ENCODE data around the gene FLT4. TPM values are rescaled to one million over a fixed set of nuclear protein-coding genes. Genes with fewer than 3 reads are reported as not detected.

Gene FLT4
- total RNA-seq, 2 experiments from 2014 or later = not detected

- Histone ChIP-seq H2AFZ (ENCODE audit: low read length) (no peak overlapping the region), H3K9me2 (ENCODE audit: insufficient read depth, low read length) (no peaks in the 10 kb centered on the region), H4K20me1 (ENCODE audit: insufficient read depth, low read length) (no peaks in the 10 kb centered on the region), H3K36me3 (ENCODE audit: insufficient read depth, low read length) (no peaks in the 10 kb centered on the region), H3K9me3 (ENCODE audit: low read length) (no peaks in the 10 kb centered on the region), H3K27ac (ENCODE audit: low read depth, low read length, poor library complexity, severe bottlenecking) (no peak overlapping the region), H3K4me3 (ENCODE audit: low read depth, low read length, poor library complexity, severe bottlenecking) (no peak overlapping the region), H3K4me1 (ENCODE audit: insufficient read depth, low read length, poor library complexity, severe bottlenecking) (no peaks in the 10 kb centered on the region), H3K79me2 (ENCODE audit: insufficient read depth, low read depth, low read length) (no peaks in the 10 kb centered on the region), H3K4me2 (ENCODE audit: low read length) (no peak overlapping the region)
- intact Hi-C loops (cut with micrococcal nuclease; ENCODE audit: unreplicated experiment) = no loop called here
- TF ChIP-seq EZH2phosphoT487 (IDR thresholded peaks at IDR 0.05; ENCODE audit: borderline replicate concordance, low read depth, low read length) = no peak
- no peak for TF ChIP-seq CTCF (conservative IDR thresholded peaks at IDR 0.05; ENCODE audit: low read length)
- DNase-seq (ENCODE audit: low spot score) = no peak
- CTCF ChIA-PET (ENCODE audit: unreplicated experiment) = no interaction called here
- POLR2A ChIA-PET = no interaction called here
- no TSS peak for BruUV-seq (replicated peaks)
These were observed 54.9 kb downstream of the FLT4 start for GRCh38 chr5:180594311-180595045.

- H3K4me1 ChIP-seq (ENCODE audit: insufficient read depth, low read length, poor library complexity, severe bottlenecking) = no peaks in the 10 kb centered on the region
- H3K79me2 ChIP-seq (ENCODE audit: insufficient read depth, low read depth, low read length) = no peaks in the 10 kb centered on the region
- intact Hi-C loops (cut with micrococcal nuclease; ENCODE audit: unreplicated experiment) = no loop called here
- no peaks in the 10 kb centered on the region for H3K9me2 ChIP-seq (ENCODE audit: insufficient read depth, low read length)
- H4K20me1 ChIP-seq (ENCODE audit: insufficient read depth, low read length) = no peaks in the 10 kb centered on the region
- no peak overlapping the region for H2AFZ ChIP-seq (ENCODE audit: low read length)
- no peak overlapping the region for H3K4me2 ChIP-seq (ENCODE audit: low read length)
- CTCF ChIA-PET (ENCODE audit: unreplicated experiment) = no interaction called here
- no TSS peak for BruUV-seq (replicated peaks)
- DNase-seq (ENCODE audit: low spot score) = no peak
- H3K27ac ChIP-seq (ENCODE audit: low read depth, low read length, poor library complexity, severe bottlenecking) = no peak overlapping the region
- no peak for TF ChIP-seq EZH2phosphoT487 (IDR thresholded peaks at IDR 0.05; ENCODE audit: borderline replicate concordance, low read depth, low read length)
- no peak for TF ChIP-seq CTCF (conservative IDR thresholded peaks at IDR 0.05; ENCODE audit: low read length)
- no peak overlapping the region for H3K4me3 ChIP-seq (ENCODE audit: low read depth, low read length, poor library complexity, severe bottlenecking)
- H3K36me3 ChIP-seq (ENCODE audit: insufficient read depth, low read length) = no peaks in the 10 kb centered on the region
- POLR2A ChIA-PET = no interaction called here
- no peaks in the 10 kb centered on the region for H3K9me3 ChIP-seq (ENCODE audit: low read length)
These were observed 55.8 kb downstream of the FLT4 start for GRCh38 chr5:180593446-180594206.

GRCh38 chr5:180592176-180592575 lies 57.2 kb downstream of the FLT4 start:
- Histone ChIP-seq H3K4me3 (ENCODE audit: low read depth, low read length, poor library complexity, severe bottlenecking) (no peak overlapping the region), H3K27ac (ENCODE audit: low read depth, low read length, poor library complexity, severe bottlenecking) (no peak overlapping the region), H3K79me2 (ENCODE audit: insufficient read depth, low read depth, low read length) (no peaks in the 10 kb centered on the region), H3K36me3 (ENCODE audit: insufficient read depth, low read length) (no peaks in the 10 kb centered on the region), H2AFZ (ENCODE audit: low read length) (no peak overlapping the region), H3K9me2 (ENCODE audit: insufficient read depth, low read length) (no peaks in the 10 kb centered on the region), H3K9me3 (ENCODE audit: low read length) (no peaks in the 10 kb centered on the region), H3K4me1 (ENCODE audit: insufficient read depth, low read length, poor library complexity, severe bottlenecking) (no peaks in the 10 kb centered on the region), H3K4me2 (ENCODE audit: low read length) (no peak overlapping the region), H4K20me1 (ENCODE audit: insufficient read depth, low read length) (no peaks in the 10 kb centered on the region)
- intact Hi-C loops (cut with micrococcal nuclease; ENCODE audit: unreplicated experiment) = no loop called here
- TF ChIP-seq CTCF (conservative IDR thresholded peaks at IDR 0.05; ENCODE audit: low read length) (no peak), EZH2phosphoT487 (IDR thresholded peaks at IDR 0.05; ENCODE audit: borderline replicate concordance, low read depth, low read length) (no peak)
- DNase-seq (ENCODE audit: low spot score) = no peak
- ChIA-PET POLR2A (interaction anchor here (0.7 kb wide), 1 partner anchor 75 kb away, joined by 4 read pairs; no protein-coding TSS in a partner anchor), CTCF (ENCODE audit: unreplicated experiment) (no interaction called here)
- no TSS peak for BruUV-seq (replicated peaks)
